HCT116 (cell line): ENCODE data around the gene PDCD6IP. TPM values are rescaled to one million over a fixed set of nuclear protein-coding genes. Genes with fewer than 3 reads are reported as not detected.

Experiments used
- ATAC-seq: fragments of 200-7000 bp; cut with Tn5 transposase; 2 replicates; pipeline ENCODE4 v1.9.1; 2020; ENCODE audit warnings: mild to moderate bottlenecking, moderate library complexity
- BruUV-seq: library from RNA; stranded (reverse); fragments of 400-500 nt; replicated peaks from 2 replicates; lab custom pipeline; 2021; lab: Mats Ljungman, UMichigan
- CTCF ChIA-PET: fragments of 300-600 bp; sonication (Branson Sonifier 250); formaldehyde crosslinking; loops from one replicate; lab custom pipeline; 2021; ENCODE audit warnings: antibody characterized with exemption; lab: Charles Lee
- POLR2A ChIA-PET: fragments of 300-600, 350-600 bp; sonication (Branson Sonifier 250); formaldehyde crosslinking; loops from one replicate; lab custom pipeline; 2021; ENCODE audit warnings: antibody characterized with exemption; lab: Charles Lee
- RAD21 ChIA-PET, 2 experiments: fragments of 300-600 bp; sonication (Branson Sonifier 250); formaldehyde crosslinking; loops; one replicate each; lab custom pipeline; 2023; ENCODE audit warnings: low total read pairs in 2 of 2; ENCODE audit not compliant: uncharacterized antibody in 2 of 2, unreplicated experiment in 2 of 2, low non-redundant PET in 1 of 2; lab: Charles Lee
- DNase-seq: peaks from one replicate; pipeline ENCODE4 v3.0.0-alpha.2; 2010; ENCODE audit warnings: low read depth, low spot score
- H2AFZ ChIP-seq: fragments of 200-600 bp; shearing (Covaris generic), sonication (generic); 2 replicates; pipeline ENCODE4 v1.6.1; 2017; ENCODE audit warnings: low read depth, mixed run types, mixed read lengths, antibody characterized with exemption, low read length; ENCODE audit not compliant: poor library complexity, severe bottlenecking
- H3K27ac ChIP-seq: 2 replicates; pipeline ENCODE4 v1.5.1; 2012; ENCODE audit warnings: low read depth, low read length
- H3K27me3 ChIP-seq: fragments of 200-600 bp; sonication (generic); 2 replicates; pipeline ENCODE4 v1.6.1; 2016; ENCODE audit warnings: mixed run types, low read length, mixed read lengths; ENCODE audit not compliant: insufficient read depth
- H3K36me3 ChIP-seq, 2 experiments: fragments of 200-500 bp in 1 of 2; fragments of 200-600 bp in 1 of 2; sonication (Bioruptor generic) in 1 of 2; sonication (generic) in 1 of 2; 2 replicates each; pipeline versions ENCODE4 v1.5.1 to v1.6.1; 2014 to 2016; ENCODE audit warnings: low read length in 2 of 2, inconsistent platforms in 1 of 2, mixed read lengths in 1 of 2, mixed run types in 1 of 2; ENCODE audit not compliant: insufficient read depth in 2 of 2, control insufficient read depth in 1 of 2
- H3K4me1 ChIP-seq, 2 experiments: fragments of 200-600 bp in 1 of 2; sonication (generic) in 1 of 2; 2 replicates each; pipeline versions ENCODE4 v1.5.1 to v1.6.1; 2012 to 2017; ENCODE audit warnings: low read length in 2 of 2, inconsistent platforms in 1 of 2, mild to moderate bottlenecking in 1 of 2, mixed read lengths in 1 of 2, mixed run types in 1 of 2, moderate library complexity in 1 of 2; ENCODE audit not compliant: insufficient read depth in 2 of 2, control insufficient read depth in 1 of 2
- H3K4me2 ChIP-seq: fragments of 200-600 bp; sonication (generic); 2 replicates; pipeline ENCODE4 v1.6.1; 2017; ENCODE audit warnings: mixed run types, low read length, mixed read lengths
- H3K4me3 ChIP-seq, 2 experiments: fragments of 200-600 bp in 1 of 2; sonication (generic) in 1 of 2; replicated peaks in 1 of 2; 2 replicates each; pipeline ENCODE4 v1.5.1; 2011 to 2016; ENCODE audit warnings: low read length in 2 of 2, control low read depth in 1 of 2, low read depth in 1 of 2, mild to moderate bottlenecking in 1 of 2, mixed read lengths in 1 of 2, mixed run types in 1 of 2
- H3K79me2 ChIP-seq: fragments of 200-600 bp; sonication (generic); 2 replicates; pipeline ENCODE4 v1.6.1; 2017; ENCODE audit warnings: mild to moderate bottlenecking, mixed run types, low read length, moderate library complexity, mixed read lengths; ENCODE audit not compliant: insufficient read depth
- H3K9ac ChIP-seq: fragments of 200-600 bp; sonication (generic); 2 replicates; pipeline ENCODE4 v1.6.1; 2016; ENCODE audit warnings: low read length, mixed read lengths
- H3K9me2 ChIP-seq: fragments of 200-600 bp; sonication (generic), shearing (Covaris generic); 2 replicates; pipeline ENCODE4 v1.6.1; 2017; ENCODE audit warnings: mixed run types, mild to moderate bottlenecking, moderate library complexity; ENCODE audit not compliant: insufficient read depth
- H3K9me3 ChIP-seq, 2 experiments: fragments of 200-500 bp in 1 of 2; fragments of 200-600 bp in 1 of 2; sonication (Bioruptor generic) in 1 of 2; sonication (generic) in 1 of 2; 2 replicates each; pipeline ENCODE4 v1.6.1; 2014 to 2017; ENCODE audit warnings: low read length in 2 of 2, mixed read lengths in 2 of 2, inconsistent platforms in 1 of 2, low read depth in 1 of 2, mild to moderate bottlenecking in 1 of 2, mixed run types in 1 of 2, moderate library complexity in 1 of 2; ENCODE audit not compliant: control insufficient read depth in 1 of 2, insufficient read depth in 1 of 2
- H4K20me1 ChIP-seq: fragments of 200-600 bp; sonication (generic), shearing (Covaris generic); 2 replicates; pipeline ENCODE4 v1.6.1; 2017; ENCODE audit warnings: mixed run types, mild to moderate bottlenecking, moderate library complexity; ENCODE audit not compliant: insufficient read depth
- CBX3 ChIP-seq: IDR thresholded peaks from 2 replicates; pipeline ENCODE4 v1.6.1; 2012; ENCODE audit warnings: low read depth
- EGR1 ChIP-seq: IDR thresholded peaks from 2 replicates; pipeline ENCODE4 v1.6.1; 2012; ENCODE audit warnings: low read depth
- ELF1 ChIP-seq: IDR thresholded peaks from 2 replicates; pipeline ENCODE4 v1.6.1; 2012; ENCODE audit warnings: low read depth, borderline replicate concordance
- EZH2 ChIP-seq: fragments of 200-600 bp; sonication (generic); IDR thresholded peaks from 2 replicates; pipeline ENCODE4 v1.6.1; 2017; ENCODE audit warnings: antibody characterized with exemption, mixed run types
- EZH2phosphoT487 ChIP-seq: fragments of 200-600 bp; IDR thresholded peaks from 2 replicates; pipeline ENCODE4 v1.6.1; 2018; ENCODE audit warnings: antibody characterized with exemption, borderline replicate concordance
- FOSL1 ChIP-seq: IDR thresholded peaks from 2 replicates; pipeline ENCODE4 v1.6.1; 2012; ENCODE audit warnings: low read depth
- JUND ChIP-seq: IDR thresholded peaks from 2 replicates; pipeline ENCODE4 v1.6.1; 2012
- POLR2AphosphoS5 ChIP-seq: IDR thresholded peaks from 2 replicates; pipeline ENCODE4 v1.6.1; 2011; ENCODE audit warnings: mild to moderate bottlenecking, low read depth, low read length, moderate library complexity
- SIN3A ChIP-seq: IDR thresholded peaks from 2 replicates; pipeline ENCODE4 v1.6.1; 2012; ENCODE audit warnings: low read depth
- SP1 ChIP-seq: IDR thresholded peaks from 2 replicates; pipeline ENCODE4 v1.6.1; 2012; ENCODE audit warnings: low read depth
- SRF ChIP-seq: IDR thresholded peaks from 2 replicates; pipeline ENCODE4 v1.6.1; 2012; ENCODE audit warnings: low read depth
- TCF7L2 ChIP-seq: IDR thresholded peaks from 2 replicates; pipeline ENCODE4 v1.7.0; 2011; ENCODE audit warnings: borderline replicate concordance, inconsistent platforms; ENCODE audit not compliant: insufficient read depth, insufficient read length; ENCODE audit errors: extremely low read depth
- YY1 ChIP-seq: IDR thresholded peaks from 2 replicates; pipeline ENCODE4 v1.6.1; 2011; ENCODE audit warnings: low read length, low read depth, moderate library complexity, mild to moderate bottlenecking; ENCODE audit not compliant: insufficient replicate concordance; ENCODE audit errors: extremely low read depth
- ZFX ChIP-seq: fragments of 450-650 bp; IDR thresholded peaks from 2 replicates; pipeline ENCODE4 v1.6.1; 2017
- ZNF274 ChIP-seq: fragments of 200-500 bp; sonication (Bioruptor generic); IDR thresholded peaks from 2 replicates; pipeline ENCODE4 v1.6.1; 2014; ENCODE audit warnings: mild to moderate bottlenecking, low read depth, low read length, inconsistent platforms
- intact Hi-C: fragments of 100-400 bp; cut with micrococcal nuclease; formaldehyde crosslinking; loops from 2 replicates; pipeline ENCODE4 v1.10.0; 2022
- total RNA-seq: library from RNA; stranded (reverse); gene quantifications from one replicate; pipeline ENCODE4 v1.2.1, GENCODE V29; 2021; ENCODE audit not compliant: unreplicated experiment
- TF ChIP-seq, protein P1 (sequence below): IDR thresholded peaks from 2 replicates; pipeline ENCODE4 v1.6.1; 2012; ENCODE audit warnings: low read depth
- TF ChIP-seq, protein P2 (sequence below), 3 experiments: fragments of 200-600 bp in 1 of 3; sonication (generic) in 1 of 3; IDR thresholded peaks in 2 of 3; conservative IDR thresholded peaks in 1 of 3; 2 replicates each; pipeline ENCODE4 v1.5.1; 2012 to 2017; ENCODE audit warnings: low read depth in 2 of 3, low read length in 2 of 3, antibody characterized with exemption in 1 of 3, borderline replicate concordance in 1 of 3, control low read depth in 1 of 3, mild to moderate bottlenecking in 1 of 3, mixed read lengths in 1 of 3, mixed run types in 1 of 3, moderate library complexity in 1 of 3; ENCODE audit not compliant: insufficient read depth in 1 of 3
- TF ChIP-seq, protein P3 (sequence below): IDR thresholded peaks from 2 replicates; pipeline ENCODE4 v1.6.1; 2012
- TF ChIP-seq, protein P4 (sequence below): IDR thresholded peaks from 2 replicates; pipeline ENCODE4 v1.6.1; 2011; ENCODE audit warnings: mild to moderate bottlenecking, low read length, moderate library complexity; ENCODE audit not compliant: insufficient replicate concordance; ENCODE audit errors: extremely low read depth

Gene PDCD6IP
- total RNA-seq, 1 experiment from 2014 or later, result 241 TPM

DNA sequence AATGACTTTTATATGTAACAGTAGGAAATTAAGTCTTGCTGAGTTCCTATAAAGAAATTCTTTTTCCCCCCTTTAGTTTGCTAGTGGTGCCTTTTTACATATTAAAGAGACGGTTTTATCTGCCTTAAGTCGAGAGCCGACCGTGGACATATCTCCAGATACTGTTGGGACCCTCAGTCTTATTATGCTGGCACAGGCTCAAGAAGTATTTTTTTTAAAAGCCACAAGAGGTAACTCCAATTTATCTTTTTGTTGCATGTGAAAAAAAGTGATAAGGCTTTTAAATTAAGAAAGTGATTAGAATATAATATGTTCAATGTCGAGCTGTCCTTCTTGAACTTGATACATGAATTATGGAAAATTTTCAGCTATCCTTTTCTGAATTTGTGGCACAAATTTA, 26.7 kb downstream of the PDCD6IP start:
- RAD21 ChIA-PET, result no interaction called here

More for the DNA sequence above, 26.7 kb downstream of the PDCD6IP start:
- Histone ChIP-seq H4K20me1 (no peaks in the 10 kb centered on the region), H3K9me3 (no peaks in the 10 kb centered on the region), H3K27ac (no peak overlapping the region), H3K36me3 (peaks cover 19 to 33% of the 10 kb centered on the region in 2 experiments), H3K4me3 (no peak overlapping the region), H3K27me3 (no peaks in the 10 kb centered on the region), H3K9ac (no peak overlapping the region), H3K9me2 (no peaks in the 10 kb centered on the region), H3K4me2 (no peak overlapping the region), H2AFZ (no peak overlapping the region), H3K79me2 (peaks cover 45% of the 10 kb centered on the region), H3K4me1 (no peaks in the 10 kb centered on the region)
- CTCF ChIA-PET, result no interaction called here
- ATAC-seq, result no peak
- POLR2A ChIA-PET, result no interaction called here
- BruUV-seq, result no TSS peak
- no peak for DNase-seq
- TF ChIP-seq EZH2 (no peak), YY1 (no peak), ELF1 (no peak), ZNF274 (no peak), SP1 (no peak), TCF7L2 (no peak), SRF (no peak), EZH2phosphoT487 (no peak), POLR2AphosphoS5 (no peak), ZFX (no peak), SIN3A (no peak), EGR1 (no peak), CBX3 (no peak), FOSL1 (no peak), JUND (no peak)
- TF ChIP-seq, protein P1, sequence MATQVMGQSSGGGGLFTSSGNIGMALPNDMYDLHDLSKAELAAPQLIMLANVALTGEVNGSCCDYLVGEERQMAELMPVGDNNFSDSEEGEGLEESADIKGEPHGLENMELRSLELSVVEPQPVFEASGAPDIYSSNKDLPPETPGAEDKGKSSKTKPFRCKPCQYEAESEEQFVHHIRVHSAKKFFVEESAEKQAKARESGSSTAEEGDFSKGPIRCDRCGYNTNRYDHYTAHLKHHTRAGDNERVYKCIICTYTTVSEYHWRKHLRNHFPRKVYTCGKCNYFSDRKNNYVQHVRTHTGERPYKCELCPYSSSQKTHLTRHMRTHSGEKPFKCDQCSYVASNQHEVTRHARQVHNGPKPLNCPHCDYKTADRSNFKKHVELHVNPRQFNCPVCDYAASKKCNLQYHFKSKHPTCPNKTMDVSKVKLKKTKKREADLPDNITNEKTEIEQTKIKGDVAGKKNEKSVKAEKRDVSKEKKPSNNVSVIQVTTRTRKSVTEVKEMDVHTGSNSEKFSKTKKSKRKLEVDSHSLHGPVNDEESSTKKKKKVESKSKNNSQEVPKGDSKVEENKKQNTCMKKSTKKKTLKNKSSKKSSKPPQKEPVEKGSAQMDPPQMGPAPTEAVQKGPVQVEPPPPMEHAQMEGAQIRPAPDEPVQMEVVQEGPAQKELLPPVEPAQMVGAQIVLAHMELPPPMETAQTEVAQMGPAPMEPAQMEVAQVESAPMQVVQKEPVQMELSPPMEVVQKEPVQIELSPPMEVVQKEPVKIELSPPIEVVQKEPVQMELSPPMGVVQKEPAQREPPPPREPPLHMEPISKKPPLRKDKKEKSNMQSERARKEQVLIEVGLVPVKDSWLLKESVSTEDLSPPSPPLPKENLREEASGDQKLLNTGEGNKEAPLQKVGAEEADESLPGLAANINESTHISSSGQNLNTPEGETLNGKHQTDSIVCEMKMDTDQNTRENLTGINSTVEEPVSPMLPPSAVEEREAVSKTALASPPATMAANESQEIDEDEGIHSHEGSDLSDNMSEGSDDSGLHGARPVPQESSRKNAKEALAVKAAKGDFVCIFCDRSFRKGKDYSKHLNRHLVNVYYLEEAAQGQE, result no peak
- TF ChIP-seq, protein P2, sequence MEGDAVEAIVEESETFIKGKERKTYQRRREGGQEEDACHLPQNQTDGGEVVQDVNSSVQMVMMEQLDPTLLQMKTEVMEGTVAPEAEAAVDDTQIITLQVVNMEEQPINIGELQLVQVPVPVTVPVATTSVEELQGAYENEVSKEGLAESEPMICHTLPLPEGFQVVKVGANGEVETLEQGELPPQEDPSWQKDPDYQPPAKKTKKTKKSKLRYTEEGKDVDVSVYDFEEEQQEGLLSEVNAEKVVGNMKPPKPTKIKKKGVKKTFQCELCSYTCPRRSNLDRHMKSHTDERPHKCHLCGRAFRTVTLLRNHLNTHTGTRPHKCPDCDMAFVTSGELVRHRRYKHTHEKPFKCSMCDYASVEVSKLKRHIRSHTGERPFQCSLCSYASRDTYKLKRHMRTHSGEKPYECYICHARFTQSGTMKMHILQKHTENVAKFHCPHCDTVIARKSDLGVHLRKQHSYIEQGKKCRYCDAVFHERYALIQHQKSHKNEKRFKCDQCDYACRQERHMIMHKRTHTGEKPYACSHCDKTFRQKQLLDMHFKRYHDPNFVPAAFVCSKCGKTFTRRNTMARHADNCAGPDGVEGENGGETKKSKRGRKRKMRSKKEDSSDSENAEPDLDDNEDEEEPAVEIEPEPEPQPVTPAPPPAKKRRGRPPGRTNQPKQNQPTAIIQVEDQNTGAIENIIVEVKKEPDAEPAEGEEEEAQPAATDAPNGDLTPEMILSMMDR (IDR thresholded peaks at IDR 0.05 in 2 of 3, conservative IDR thresholded peaks at IDR 0.05 in 1 of 3; ENCODE audit: borderline replicate concordance in 1 of 3, insufficient read depth in 1 of 3, low read depth in 2 of 3, low read length in 2 of 3), result no peak
- TF ChIP-seq, protein P3, sequence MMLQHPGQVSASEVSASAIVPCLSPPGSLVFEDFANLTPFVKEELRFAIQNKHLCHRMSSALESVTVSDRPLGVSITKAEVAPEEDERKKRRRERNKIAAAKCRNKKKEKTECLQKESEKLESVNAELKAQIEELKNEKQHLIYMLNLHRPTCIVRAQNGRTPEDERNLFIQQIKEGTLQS, result no peak
- TF ChIP-seq, protein P4, sequence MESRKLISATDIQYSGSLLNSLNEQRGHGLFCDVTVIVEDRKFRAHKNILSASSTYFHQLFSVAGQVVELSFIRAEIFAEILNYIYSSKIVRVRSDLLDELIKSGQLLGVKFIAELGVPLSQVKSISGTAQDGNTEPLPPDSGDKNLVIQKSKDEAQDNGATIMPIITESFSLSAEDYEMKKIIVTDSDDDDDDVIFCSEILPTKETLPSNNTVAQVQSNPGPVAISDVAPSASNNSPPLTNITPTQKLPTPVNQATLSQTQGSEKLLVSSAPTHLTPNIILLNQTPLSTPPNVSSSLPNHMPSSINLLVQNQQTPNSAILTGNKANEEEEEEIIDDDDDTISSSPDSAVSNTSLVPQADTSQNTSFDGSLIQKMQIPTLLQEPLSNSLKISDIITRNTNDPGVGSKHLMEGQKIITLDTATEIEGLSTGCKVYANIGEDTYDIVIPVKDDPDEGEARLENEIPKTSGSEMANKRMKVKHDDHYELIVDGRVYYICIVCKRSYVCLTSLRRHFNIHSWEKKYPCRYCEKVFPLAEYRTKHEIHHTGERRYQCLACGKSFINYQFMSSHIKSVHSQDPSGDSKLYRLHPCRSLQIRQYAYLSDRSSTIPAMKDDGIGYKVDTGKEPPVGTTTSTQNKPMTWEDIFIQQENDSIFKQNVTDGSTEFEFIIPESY, result no peak
- intact Hi-C loops, result no loop called here
